EH (cell line): ENCODE results near the gene MTIF2.
"Not testable (repeated sequence)": the region's sequence is repeated elsewhere in the genome, so short reads cannot be mapped to it uniquely, and the experiment has no call there.

Experiments
- DNase-seq: peaks from one replicate; pipeline ENCODE4 v3.0.0-alpha.2; 2015; ENCODE audit warnings: low read depth

MTIF2 gene

GRCh38 chr2:55196526-55196925, 72.5 kb downstream of the MTIF2 start:
- DNase-seq, result no peak

- not testable (repeated sequence) for DNase-seq
Measured at GRCh38 chr2:55191888-55192287, 77.1 kb downstream of the MTIF2 start.

GRCh38 chr2:55186837-55187236, 82.2 kb downstream of the MTIF2 start:
- DNase-seq, result not testable (repeated sequence)
